Measurements from ENCODE around the gene KCTD13. TPM values are rescaled to one million over a fixed set of nuclear protein-coding genes. Genes with fewer than 3 reads are reported as not detected.

KCTD13 gene, protein sequence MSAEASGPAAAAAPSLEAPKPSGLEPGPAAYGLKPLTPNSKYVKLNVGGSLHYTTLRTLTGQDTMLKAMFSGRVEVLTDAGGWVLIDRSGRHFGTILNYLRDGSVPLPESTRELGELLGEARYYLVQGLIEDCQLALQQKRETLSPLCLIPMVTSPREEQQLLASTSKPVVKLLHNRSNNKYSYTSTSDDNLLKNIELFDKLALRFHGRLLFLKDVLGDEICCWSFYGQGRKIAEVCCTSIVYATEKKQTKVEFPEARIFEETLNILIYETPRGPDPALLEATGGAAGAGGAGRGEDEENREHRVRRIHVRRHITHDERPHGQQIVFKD
- total RNA-seq = 8.2 and 10.0 TPM in 2 replicates

GRCh38 chr16:29925781-29926710, at the start of gene KCTD13:
TSS of gene KCTD13 (minus strand) at chr16:29926226. CDS start at chr16:29926033, 193 bp downstream.
- H3K4me3 ChIP-seq (ENCODE audit: low read depth, low read length) = peak within 1 kb of the TSS; percentile 86
- peak; percentile 85 for DNase-seq (ENCODE audit: low read depth)
- TF ChIP-seq, protein P1, sequence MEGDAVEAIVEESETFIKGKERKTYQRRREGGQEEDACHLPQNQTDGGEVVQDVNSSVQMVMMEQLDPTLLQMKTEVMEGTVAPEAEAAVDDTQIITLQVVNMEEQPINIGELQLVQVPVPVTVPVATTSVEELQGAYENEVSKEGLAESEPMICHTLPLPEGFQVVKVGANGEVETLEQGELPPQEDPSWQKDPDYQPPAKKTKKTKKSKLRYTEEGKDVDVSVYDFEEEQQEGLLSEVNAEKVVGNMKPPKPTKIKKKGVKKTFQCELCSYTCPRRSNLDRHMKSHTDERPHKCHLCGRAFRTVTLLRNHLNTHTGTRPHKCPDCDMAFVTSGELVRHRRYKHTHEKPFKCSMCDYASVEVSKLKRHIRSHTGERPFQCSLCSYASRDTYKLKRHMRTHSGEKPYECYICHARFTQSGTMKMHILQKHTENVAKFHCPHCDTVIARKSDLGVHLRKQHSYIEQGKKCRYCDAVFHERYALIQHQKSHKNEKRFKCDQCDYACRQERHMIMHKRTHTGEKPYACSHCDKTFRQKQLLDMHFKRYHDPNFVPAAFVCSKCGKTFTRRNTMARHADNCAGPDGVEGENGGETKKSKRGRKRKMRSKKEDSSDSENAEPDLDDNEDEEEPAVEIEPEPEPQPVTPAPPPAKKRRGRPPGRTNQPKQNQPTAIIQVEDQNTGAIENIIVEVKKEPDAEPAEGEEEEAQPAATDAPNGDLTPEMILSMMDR (IDR thresholded peaks at IDR 0.05; ENCODE audit: insufficient read depth, low read depth, low read length) = no peak

- H3K4me3 ChIP-seq (ENCODE audit: low read depth, low read length) = peak overlapping the region; percentile 92
- no peak for DNase-seq (ENCODE audit: low read depth)
- TF ChIP-seq, protein P1 (IDR thresholded peaks at IDR 0.05; ENCODE audit: insufficient read depth, low read depth, low read length) = no peak
Measured at GRCh38 chr16:29975134-29975538, 49.1 kb upstream of the KCTD13 start.

- TF ChIP-seq, protein P1 (IDR thresholded peaks at IDR 0.05; ENCODE audit: insufficient read depth, low read depth, low read length) = no peak
- peak; percentile 8 for DNase-seq (ENCODE audit: low read depth)
- H3K4me3 ChIP-seq (ENCODE audit: low read depth, low read length) = peak overlapping the region; percentile 92
Measured at GRCh38 chr16:29974291-29975133, 48.5 kb upstream of the KCTD13 start.

- TF ChIP-seq, protein P1 (IDR thresholded peaks at IDR 0.05; ENCODE audit: insufficient read depth, low read depth, low read length) = no peak
- peak within 1 kb of the TSS; percentile 92 for H3K4me3 ChIP-seq (ENCODE audit: low read depth, low read length)
- DNase-seq (ENCODE audit: low read depth) = peak; percentile 100
Measured at GRCh38 chr16:29973384-29974246, 47.6 kb upstream of the KCTD13 start, which contains the start of gene TAOK2. TSS of gene TAOK2 (plus strand) at chr16:29973868. CDS start at chr16:29977773, 3,905 bp downstream.

DNA sequence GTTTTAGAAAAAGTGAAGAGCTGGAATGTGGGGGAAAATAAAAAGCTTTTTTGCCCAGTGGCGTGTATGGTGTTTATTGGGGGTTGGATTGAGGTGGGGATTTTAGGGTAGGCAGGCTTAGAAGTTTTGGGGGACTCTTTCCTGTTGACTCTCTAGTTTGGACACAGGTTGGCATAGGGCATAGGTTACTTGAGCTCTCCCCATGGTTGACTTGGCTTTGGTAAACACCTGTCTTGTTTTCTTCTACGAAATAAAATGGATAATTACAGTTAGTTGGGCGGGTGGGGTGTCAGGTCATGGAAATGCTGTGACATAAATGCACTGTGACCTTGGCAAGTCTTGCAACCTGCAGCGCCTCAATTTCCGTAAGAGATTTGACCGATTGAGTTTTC, 47.0 kb upstream of the KCTD13 start:
- TF ChIP-seq, protein P1 (IDR thresholded peaks at IDR 0.05; ENCODE audit: insufficient read depth, low read depth, low read length) = no peak
- no peak for DNase-seq (ENCODE audit: low read depth)
- H3K4me3 ChIP-seq (ENCODE audit: low read depth, low read length) = no peak overlapping the region
